Measurements from ENCODE around the gene TRAK2. TPM values are rescaled to one million over a fixed set of nuclear protein-coding genes. Genes with fewer than 3 reads are reported as not detected.
"Not testable (repeated sequence)": the region's sequence is repeated elsewhere in the genome, so short reads cannot be mapped to it uniquely, and the experiment has no call there.

Gene TRAK2
- total RNA-seq, 2 experiments from 2014 or later, result 51.3 to 53.0 TPM

DNA sequence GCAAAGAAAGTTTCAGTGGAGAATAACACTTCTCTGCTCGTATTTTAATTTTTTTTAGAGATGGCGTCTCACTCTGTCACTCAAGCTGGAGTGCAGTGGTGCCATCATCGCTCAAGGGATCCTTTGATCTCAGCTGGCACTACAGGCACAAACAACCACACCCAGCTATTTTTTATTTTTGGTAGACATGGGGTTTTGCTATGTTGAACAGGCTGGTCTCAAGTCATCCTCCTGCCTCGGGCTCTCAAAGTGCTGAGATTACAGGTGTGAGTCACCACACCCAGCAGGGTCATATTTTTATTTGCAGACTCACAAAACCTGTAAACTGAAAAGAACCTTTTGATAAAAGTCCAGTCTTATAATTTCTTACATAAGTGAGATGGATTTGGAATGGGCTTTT lies 2.6 kb downstream of the TRAK2 start:
- CTCF ChIA-PET, result interaction anchor here (0.7 to 1.3 kb wide), 4 partner anchors 15 to 266 kb away, joined by 3 to 6 read pairs (median 4); partner anchors contain the start of gene CASP10
- peaks cover 73% of the 10 kb centered on the region for H3K4me1 Mint-ChIP-seq (ENCODE audit: low read depth)
- POLR2A ChIA-PET, result interaction anchor here (0.6 to 1.1 kb wide), 3 partner anchors 186 to 215 kb away, joined by 3 to 4 read pairs (median 3); partner anchors contain the start of gene CASP8
- H3K27me3 Mint-ChIP-seq (ENCODE audit: low read depth), result no peaks in the 10 kb centered on the region
- peak overlapping the region; percentile 71 for H3K27ac Mint-ChIP-seq
- H3K4me3 Mint-ChIP-seq, result peak overlapping the region; percentile 63
- H3K9me3 Mint-ChIP-seq (ENCODE audit: insufficient read depth), result no peaks in the 10 kb centered on the region
- peak; percentile 46 for DNase-seq
- peaks cover 32% of the 10 kb centered on the region for H3K36me3 Mint-ChIP-seq (ENCODE audit: low read depth)
- no peak for ATAC-seq

DNA sequence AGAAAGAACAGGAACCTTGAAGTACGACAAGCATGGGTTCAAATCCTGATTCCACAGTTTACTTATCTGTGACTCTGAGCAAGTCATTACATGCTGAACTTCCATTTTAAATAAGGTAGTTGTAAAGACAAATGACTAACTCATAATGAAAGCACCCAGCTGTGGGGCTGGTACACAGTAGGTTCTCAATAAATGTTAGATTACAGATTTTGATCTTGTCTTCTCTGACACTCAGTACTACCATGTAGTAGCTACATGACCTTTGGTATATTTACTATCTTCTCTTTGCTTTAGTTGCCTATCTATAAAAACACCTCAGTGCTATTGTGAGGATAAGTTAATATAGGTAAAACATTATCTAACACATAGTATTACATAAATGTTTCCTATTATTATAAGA lies 3.2 kb downstream of the TRAK2 start:
- Mint-ChIP-seq H3K4me1 (ENCODE audit: low read depth) (peaks cover 67% of the 10 kb centered on the region), H3K36me3 (ENCODE audit: low read depth) (peaks cover 30% of the 10 kb centered on the region), H3K27ac (peak overlapping the region; percentile 84), H3K9me3 (ENCODE audit: insufficient read depth) (no peaks in the 10 kb centered on the region), H3K27me3 (ENCODE audit: low read depth) (no peaks in the 10 kb centered on the region), H3K4me3 (peak overlapping the region; percentile 70)
- ATAC-seq, result no peak
- ChIA-PET CTCF (interaction anchor here (0.9 to 2.1 kb wide), 5 partner anchors 14 to 265 kb away, joined by 3 to 7 read pairs (median 4); partner anchors contain the start of gene CASP10), POLR2A (interaction anchor here (0.6 to 1.1 kb wide), 3 partner anchors 49 to 215 kb away, joined by 3 to 4 read pairs (median 4); partner anchors contain the start of gene CASP8)
- DNase-seq, result no peak

DNA sequence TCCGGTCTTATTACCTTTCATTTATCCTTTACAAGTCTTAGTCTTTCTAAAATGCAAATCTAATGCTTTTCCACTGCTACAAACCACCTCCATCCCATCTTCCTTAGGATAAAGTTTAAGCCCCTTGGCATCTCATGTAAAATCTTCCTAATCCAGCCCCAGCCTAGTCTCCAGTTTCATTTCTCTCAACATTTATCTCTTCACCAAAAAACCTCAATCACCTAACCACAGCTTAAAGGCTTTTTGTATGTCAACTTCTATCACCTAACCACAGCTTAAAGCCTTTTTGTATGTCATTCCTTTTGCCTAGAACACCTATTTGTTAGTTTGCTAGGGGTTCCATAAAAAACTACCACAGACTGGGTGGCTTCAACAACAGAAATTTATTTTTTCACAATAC lies 4.2 kb downstream of the TRAK2 start:
- DNase-seq (no peak), ATAC-seq (no peak)
- Mint-ChIP-seq H3K9me3 (ENCODE audit: insufficient read depth) (no peaks in the 10 kb centered on the region), H3K27me3 (ENCODE audit: low read depth) (no peaks in the 10 kb centered on the region), H3K4me1 (ENCODE audit: low read depth) (peaks cover 59% of the 10 kb centered on the region), H3K4me3 (peak overlapping the region; percentile 70), H3K36me3 (ENCODE audit: low read depth) (peaks cover 30% of the 10 kb centered on the region), H3K27ac (peak overlapping the region; percentile 84)
- CTCF ChIA-PET, result interaction anchor here (0.8 to 3.0 kb wide), 10 partner anchors 9 to 264 kb away, joined by 3 to 19 read pairs (median 6); partner anchors contain the start of gene CASP10
- POLR2A ChIA-PET, result interaction anchor here (1.0 to 1.6 kb wide), 4 partner anchors 12 to 195 kb away, joined by 3 to 8 read pairs (median 5); no protein-coding TSS in a partner anchor

DNA sequence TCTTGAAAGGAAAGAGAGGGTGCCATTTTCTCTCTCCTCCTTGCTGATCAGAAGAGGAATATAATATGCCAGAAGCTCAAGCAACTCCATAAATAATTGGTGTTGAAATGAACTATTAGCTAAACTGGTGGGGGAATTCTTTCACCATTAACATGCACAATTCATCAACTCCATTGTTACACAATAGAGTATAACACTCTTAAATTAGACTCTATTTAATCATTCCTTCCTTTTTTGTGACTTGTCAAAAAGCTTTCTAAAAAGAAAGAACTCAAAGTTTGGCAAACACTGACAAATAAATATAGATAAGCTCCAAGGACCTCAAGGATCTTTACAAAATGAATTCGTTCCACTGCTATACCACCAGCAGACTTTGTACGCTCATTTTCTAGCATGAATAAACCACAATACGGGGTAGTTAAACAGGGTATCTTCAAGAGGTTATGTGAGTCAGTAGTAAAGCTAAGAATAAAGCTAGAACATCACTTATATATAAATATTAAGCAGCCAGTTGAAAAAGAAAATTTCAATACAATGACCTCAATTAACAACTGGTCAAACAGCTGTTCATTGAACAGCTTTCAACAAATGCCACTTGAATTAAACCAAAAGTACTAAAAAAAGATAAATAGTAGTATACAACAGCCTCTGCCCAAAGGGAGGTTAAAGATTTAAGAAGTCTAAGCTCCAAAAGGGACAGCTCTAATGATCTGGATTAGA lies 6.4 kb downstream of the TRAK2 start:
- no peak overlapping the region for H3K27ac Mint-ChIP-seq
- DNase-seq, result no peak
- H3K27me3 Mint-ChIP-seq (ENCODE audit: low read depth), result no peaks in the 10 kb centered on the region
- H3K4me3 Mint-ChIP-seq, result no peak overlapping the region
- ChIA-PET POLR2A (interaction anchor here (1.3 kb wide), 1 partner anchor 211 kb away, joined by 3 read pairs; no protein-coding TSS in a partner anchor), CTCF (interaction anchor here (0.7 to 3.0 kb wide), 6 partner anchors 9 to 213 kb away, joined by 3 to 19 read pairs (median 4); no protein-coding TSS in a partner anchor)
- H3K9me3 Mint-ChIP-seq (ENCODE audit: insufficient read depth), result no peaks in the 10 kb centered on the region
- no peak for ATAC-seq
- peaks cover 40% of the 10 kb centered on the region for H3K36me3 Mint-ChIP-seq (ENCODE audit: low read depth)
- H3K4me1 Mint-ChIP-seq (ENCODE audit: low read depth), result peaks cover 56% of the 10 kb centered on the region

DNA sequence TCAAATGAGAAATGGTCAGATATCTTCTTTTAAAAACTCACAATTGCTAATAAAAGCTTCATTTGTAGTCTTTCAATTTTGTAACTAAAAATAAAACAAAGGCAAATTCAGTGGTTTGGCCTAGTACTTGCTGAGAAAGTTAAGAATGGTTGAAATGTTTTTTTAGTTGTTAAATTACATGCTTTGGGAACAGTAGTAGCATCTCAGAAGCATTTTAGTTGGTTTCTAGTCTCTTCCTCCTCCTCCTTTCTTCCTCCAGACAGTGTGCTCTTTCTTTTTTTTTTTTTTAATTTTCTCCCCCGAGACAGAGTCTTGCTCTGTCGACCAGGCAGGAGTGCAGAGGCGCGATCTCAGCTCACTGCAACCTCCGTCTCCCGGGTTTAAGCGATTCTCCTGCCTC lies 9.8 kb downstream of the TRAK2 start:
- Mint-ChIP-seq H3K27me3 (ENCODE audit: low read depth) (no peaks in the 10 kb centered on the region), H3K36me3 (ENCODE audit: low read depth) (peaks cover 44% of the 10 kb centered on the region), H3K4me3 (no peak overlapping the region), H3K27ac (no peak overlapping the region), H3K4me1 (ENCODE audit: low read depth) (peaks cover 22% of the 10 kb centered on the region), H3K9me3 (ENCODE audit: insufficient read depth) (no peaks in the 10 kb centered on the region)
- DNase-seq, result no peak
- POLR2A ChIA-PET, result interaction anchor here (1.0 to 1.7 kb wide), 2 partner anchors 10 kb away, joined by 3 read pairs; partner anchors contain the start of genes STRADB and TRAK2
- CTCF ChIA-PET, result interaction anchor here (0.9 to 1.6 kb wide), 2 partner anchors 10 to 11 kb away, joined by 3 to 7 read pairs; partner anchors contain the start of genes STRADB and TRAK2
- ATAC-seq, result no peak

DNA sequence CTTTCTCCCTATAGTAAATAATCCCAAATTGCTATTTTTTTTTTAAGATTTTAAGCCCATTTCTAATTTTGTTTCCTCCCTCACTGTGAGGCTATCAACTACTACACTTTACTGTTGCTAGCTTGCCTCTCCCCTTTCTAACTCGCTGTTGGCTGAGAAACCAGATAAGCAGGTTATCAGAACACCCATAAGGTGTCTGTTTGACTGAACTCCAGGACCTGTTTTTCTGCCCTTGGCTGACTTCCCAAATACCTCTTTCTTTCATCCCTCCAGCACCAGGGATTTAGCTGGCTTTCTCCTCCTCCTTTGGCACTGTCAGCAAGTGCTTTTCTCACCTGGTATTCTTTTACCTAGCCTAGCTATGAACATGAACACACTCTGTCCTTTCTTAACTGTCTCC lies 11.1 kb downstream of the TRAK2 start:
- peaks cover 10% of the 10 kb centered on the region for H3K4me1 Mint-ChIP-seq (ENCODE audit: low read depth)
- peaks cover 37% of the 10 kb centered on the region for H3K36me3 Mint-ChIP-seq (ENCODE audit: low read depth)
- H3K4me3 Mint-ChIP-seq, result no peak overlapping the region
- no peak for DNase-seq
- ChIA-PET CTCF (interaction anchor here (0.6 to 1.6 kb wide), 2 partner anchors 12 to 48 kb away, joined by 3 to 7 read pairs; partner anchors contain the start of genes STRADB and TRAK2), POLR2A (interaction anchor here (0.6 kb wide), 1 partner anchor 9 kb away, joined by 3 read pairs; no protein-coding TSS in a partner anchor)
- H3K9me3 Mint-ChIP-seq (ENCODE audit: insufficient read depth), result no peaks in the 10 kb centered on the region
- H3K27me3 Mint-ChIP-seq (ENCODE audit: low read depth), result no peaks in the 10 kb centered on the region
- ATAC-seq, result no peak
- no peak overlapping the region for H3K27ac Mint-ChIP-seq

DNA sequence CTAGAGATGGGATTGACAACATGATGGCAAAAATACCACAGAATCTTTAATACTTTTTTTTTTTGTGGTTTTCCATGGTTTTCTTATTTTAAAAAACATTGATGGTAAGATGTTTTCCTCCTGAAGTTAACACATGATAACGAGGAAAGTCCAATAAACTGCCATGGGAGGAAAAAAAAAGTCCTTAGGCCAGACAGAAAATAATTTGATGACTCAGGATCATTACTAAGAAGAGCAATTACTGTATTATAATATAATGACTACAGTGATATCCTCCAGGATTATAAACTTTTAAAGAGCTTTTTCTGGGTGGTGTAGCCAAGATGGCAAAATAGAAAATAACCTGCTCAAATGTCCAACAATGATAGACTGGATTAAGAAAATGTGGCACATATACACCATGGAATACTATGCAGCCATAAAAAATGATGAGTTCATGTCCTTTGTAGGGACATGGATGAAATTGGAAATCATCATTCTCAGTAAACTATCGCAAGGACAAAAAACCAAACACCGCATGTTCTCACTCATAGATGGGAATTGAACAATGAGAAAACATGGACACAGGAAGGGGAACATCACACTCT lies 11.8 kb downstream of the TRAK2 start:
- H3K27ac Mint-ChIP-seq; H3K4me1 Mint-ChIP-seq (ENCODE audit: low read depth); H3K9me3 Mint-ChIP-seq (ENCODE audit: insufficient read depth); ATAC-seq; CTCF ChIA-PET; H3K27me3 Mint-ChIP-seq (ENCODE audit: low read depth); H3K4me3 Mint-ChIP-seq; DNase-seq: not testable (repeated sequence)
- POLR2A ChIA-PET, result interaction anchor here (0.6 kb wide), 1 partner anchor 8 kb away, joined by 3 read pairs; no protein-coding TSS in a partner anchor
- H3K36me3 Mint-ChIP-seq (ENCODE audit: low read depth), result peaks cover 38% of the 10 kb centered on the region

DNA sequence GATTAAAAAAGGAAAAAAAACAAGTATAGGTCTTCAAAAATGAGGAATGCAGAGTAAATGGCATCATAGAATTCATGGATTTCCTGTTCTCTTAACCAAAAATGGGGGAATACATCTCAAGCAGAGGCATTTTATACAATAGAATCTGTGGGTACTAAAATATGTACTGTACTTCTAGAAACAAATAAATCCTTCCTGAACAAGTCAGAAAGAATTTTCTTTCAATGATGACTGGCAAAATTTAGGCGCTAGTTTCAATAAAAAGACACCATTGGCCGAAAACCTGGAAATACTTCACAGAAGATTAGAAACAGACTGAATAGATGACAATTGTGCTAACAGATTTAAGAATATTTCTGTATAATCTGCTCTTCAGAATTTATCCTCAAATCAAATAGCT lies 15.1 kb downstream of the TRAK2 start:
- H3K36me3 Mint-ChIP-seq (ENCODE audit: low read depth), result peaks cover 48% of the 10 kb centered on the region
- no peak overlapping the region for H3K27ac Mint-ChIP-seq
- H3K4me1 Mint-ChIP-seq (ENCODE audit: low read depth), result peaks cover 36% of the 10 kb centered on the region
- H3K27me3 Mint-ChIP-seq (ENCODE audit: low read depth), result no peaks in the 10 kb centered on the region
- POLR2A ChIA-PET, result no interaction called here
- CTCF ChIA-PET, result interaction anchor here (1.3 to 3.2 kb wide), 2 partner anchors 10 to 204 kb away, joined by 4 to 19 read pairs; no protein-coding TSS in a partner anchor
- DNase-seq (no peak), ATAC-seq (no peak)
- no peaks in the 10 kb centered on the region for H3K9me3 Mint-ChIP-seq (ENCODE audit: insufficient read depth)
- no peak overlapping the region for H3K4me3 Mint-ChIP-seq

DNA sequence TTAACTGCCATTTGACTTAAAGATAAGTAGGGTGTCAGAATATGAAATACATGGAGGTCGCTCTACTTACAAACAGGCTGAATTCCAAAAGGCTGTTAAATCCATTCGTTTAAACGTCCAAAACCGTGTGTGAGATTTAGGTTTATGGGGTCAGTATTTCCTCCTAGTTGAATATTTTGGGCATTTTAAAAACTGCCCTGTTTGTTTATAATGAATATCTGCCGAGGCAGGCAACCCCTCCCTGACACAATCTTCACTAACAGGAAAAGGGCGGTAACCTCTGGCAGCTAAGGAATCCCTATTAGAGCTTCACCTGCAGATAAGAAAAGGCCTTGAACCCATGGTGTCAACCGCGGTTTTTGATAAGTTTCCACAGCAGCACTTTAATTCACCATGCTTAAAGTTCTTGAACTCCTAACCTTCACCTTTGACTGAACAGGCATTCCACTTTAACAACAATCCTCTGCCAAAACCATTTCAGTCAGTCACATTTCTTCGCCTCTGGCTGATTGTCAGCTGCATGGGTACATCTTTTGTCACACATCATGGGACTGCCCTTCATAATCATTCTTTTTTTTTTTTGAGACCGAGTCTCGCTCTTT lies 17.8 kb downstream of the TRAK2 start:
- peaks cover 53% of the 10 kb centered on the region for H3K36me3 Mint-ChIP-seq (ENCODE audit: low read depth)
- H3K27ac Mint-ChIP-seq, result peak overlapping the region; percentile 40
- POLR2A ChIA-PET, result interaction anchor here (1.3 to 2.8 kb wide), 2 partner anchors 13 to 18 kb away, joined by 7 to 8 read pairs; partner anchors contain the start of genes STRADB and TRAK2
- no peaks in the 10 kb centered on the region for H3K9me3 Mint-ChIP-seq (ENCODE audit: insufficient read depth)
- CTCF ChIA-PET, result interaction anchor here (1.2 to 2.2 kb wide), 5 partner anchors 11 to 19 kb away, joined by 3 to 6 read pairs (median 4); partner anchors contain the start of genes STRADB and TRAK2
- no peak for DNase-seq
- ATAC-seq, result no peak
- no peaks in the 10 kb centered on the region for H3K27me3 Mint-ChIP-seq (ENCODE audit: low read depth)
- no peak overlapping the region for H3K4me3 Mint-ChIP-seq
- H3K4me1 Mint-ChIP-seq (ENCODE audit: low read depth), result peaks cover 39% of the 10 kb centered on the region

DNA sequence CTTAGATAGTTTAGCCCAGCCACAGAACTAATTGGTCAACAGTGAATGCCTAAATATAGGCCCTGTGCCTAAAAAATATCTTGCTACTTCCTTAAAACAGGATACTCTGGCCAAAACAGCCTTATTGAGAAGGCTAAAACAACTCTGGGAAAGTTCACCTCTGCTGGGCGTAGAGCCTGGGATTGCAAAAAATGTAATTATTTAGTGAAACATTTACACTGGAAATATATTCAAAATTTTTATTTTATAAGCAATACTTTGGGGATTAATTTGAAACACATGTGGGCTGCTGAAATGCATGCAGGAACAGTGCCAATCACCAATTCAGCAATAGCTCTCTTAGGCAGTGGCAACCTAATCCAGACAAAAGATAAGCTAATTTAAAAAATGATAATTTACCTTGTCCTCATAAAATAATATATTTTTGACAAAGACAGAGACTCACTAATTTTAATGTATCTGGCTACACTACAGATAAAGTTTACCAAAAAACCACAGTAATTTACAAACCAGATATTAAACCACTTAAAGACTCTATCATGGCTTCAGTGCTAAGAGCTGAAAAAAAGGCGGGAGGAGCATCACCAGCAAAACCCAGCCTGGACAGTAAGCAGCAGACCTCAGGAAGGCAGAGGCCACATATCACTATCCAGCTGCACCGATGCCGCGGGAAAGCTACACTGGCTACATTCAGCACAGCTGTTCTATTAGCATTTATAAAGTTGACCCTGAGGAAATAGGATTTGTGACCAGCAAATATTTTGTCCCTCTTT lies 18.5 kb downstream of the TRAK2 start:
- no peak for ATAC-seq
- no peak for DNase-seq
- ChIA-PET POLR2A (interaction anchor here (1.3 to 2.8 kb wide), 2 partner anchors 14 to 18 kb away, joined by 7 to 8 read pairs; partner anchors contain the start of genes STRADB and TRAK2), CTCF (interaction anchor here (1.2 to 2.2 kb wide), 6 partner anchors 8 to 20 kb away, joined by 3 to 6 read pairs (median 4); partner anchors contain the start of genes STRADB and TRAK2)
- no peaks in the 10 kb centered on the region for H3K9me3 Mint-ChIP-seq (ENCODE audit: insufficient read depth)
- peaks cover 39% of the 10 kb centered on the region for H3K4me1 Mint-ChIP-seq (ENCODE audit: low read depth)
- no peaks in the 10 kb centered on the region for H3K27me3 Mint-ChIP-seq (ENCODE audit: low read depth)
- H3K27ac Mint-ChIP-seq, result peak overlapping the region; percentile 82
- H3K36me3 Mint-ChIP-seq (ENCODE audit: low read depth), result peaks cover 52% of the 10 kb centered on the region
- no peak overlapping the region for H3K4me3 Mint-ChIP-seq

Data from activated CD8-positive, alpha-beta T cell treated with anti-CD3 and anti-CD28 coated beads, Interleukin-2, amount 10 ng/mL, durations not matched to agents 7 days and 5 days (primary cell).